ENCODE measurements around the gene ETFDH.
"Not testable (repeated sequence)": the region's sequence is repeated elsewhere in the genome, so short reads cannot be mapped to it uniquely, and the experiment has no call there.

The ETFDH gene

GRCh38 chr4:158754385-158755180 lies 82.5 kb downstream of the ETFDH start:
- no peak for DNase-seq

GRCh38 chr4:158755819-158756218 lies 83.7 kb downstream of the ETFDH start:
- not testable (repeated sequence) for DNase-seq

- no peak for DNase-seq
Observed at GRCh38 chr4:158756588-158756987, 84.5 kb downstream of the ETFDH start.

- DNase-seq, result no peak
Observed at GRCh38 chr4:158758142-158758541, 86.0 kb downstream of the ETFDH start.

GRCh38 chr4:158758703-158759102 lies 86.6 kb downstream of the ETFDH start:
- DNase-seq, result no peak

Measured in nucleus accumbens (tissue), 56 donors.